ENCODE measurements around the gene THRB.

DNA sequence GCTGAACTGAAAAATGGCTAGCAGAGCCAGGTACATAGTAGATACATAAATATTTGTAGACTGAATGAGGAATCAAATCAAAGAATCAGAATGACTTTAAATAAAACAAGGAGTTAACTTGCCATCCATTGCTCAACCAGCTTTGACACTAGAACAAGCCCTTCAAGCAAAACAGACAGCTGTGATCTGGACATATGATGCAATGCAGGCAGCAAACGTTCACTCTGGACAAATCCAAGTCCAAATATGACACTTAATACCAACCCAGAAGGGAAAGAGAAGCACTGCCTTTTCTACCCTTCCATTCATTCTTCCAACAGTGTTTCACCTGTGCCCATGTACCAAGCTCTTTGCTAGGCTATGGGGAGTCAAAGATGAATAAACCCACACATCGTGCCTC lies 4.5 kb downstream of the THRB start:
- TF ChIP-seq CTCF (IDR thresholded peaks at IDR 0.05), result no peak
- TF ChIP-seq POLR2A (IDR thresholded peaks at IDR 0.05), result no peak

Measured in heart left ventricle (tissue), 13 donors.